ENCODE results near the gene TTC39B. TPM values are rescaled to one million over a fixed set of nuclear protein-coding genes. Genes with fewer than 3 reads are reported as not detected.

Gene TTC39B
- total and polyA plus RNA-seq, 2 of the 8 experiments (the other 6 are each of a cell fraction or from before 2014, with no cell fraction given), result 1.6 to 10.9 TPM

DNA sequence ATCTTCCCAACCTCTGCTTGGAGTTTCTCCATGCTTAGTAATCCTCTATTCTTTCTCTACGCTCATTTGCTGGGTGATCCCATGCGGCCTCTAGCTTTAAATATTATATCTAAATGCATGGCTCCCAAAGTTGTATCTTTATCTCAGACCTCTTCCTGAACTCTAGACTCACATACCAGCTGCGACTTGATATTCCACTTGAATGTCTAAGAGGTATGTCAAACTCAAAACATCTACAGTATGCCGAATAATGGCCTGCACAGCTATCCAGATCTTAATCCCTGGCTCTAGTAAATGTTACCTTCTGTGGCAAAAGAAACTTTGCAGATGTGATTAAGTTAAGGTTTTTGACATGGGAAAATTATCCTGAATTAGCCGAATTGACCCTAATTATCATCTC, 179.2 kb downstream of the TTC39B start:
- Histone ChIP-seq H2AK5ac (ENCODE audit: low read depth, low read length) (no peak overlapping the region), H3K36me3 (ENCODE audit: control insufficient read depth in 2 of 4, insufficient read depth in 4 of 4, low read length in 3 of 4) (no peaks in the 10 kb centered on the region), H3K9ac (replicated peaks in 1 of 4; ENCODE audit: extremely low read depth in 1 of 4, low read depth in 3 of 4, low read length in 3 of 4) (no peak overlapping the region), H3K56ac (replicated peaks; ENCODE audit: insufficient read length, low read depth, low read length) (no peak overlapping the region), H3K23ac (ENCODE audit: insufficient read length) (no peak overlapping the region), H2BK15ac (ENCODE audit: low read length) (no peak overlapping the region), H2BK12ac (ENCODE audit: low read depth, low read length) (no peak overlapping the region), H3K79me2 (ENCODE audit: control insufficient read depth in 1 of 2, insufficient read depth in 2 of 2, low read length in 2 of 2) (no peaks in the 10 kb centered on the region), H3K4ac (replicated peaks; ENCODE audit: insufficient read length, low read depth, low read length) (no peak overlapping the region), H3K18ac (ENCODE audit: extremely low read depth, low read length) (no peak overlapping the region), H4K20me1 (replicated peaks in 1 of 2; ENCODE audit: control insufficient read depth in 1 of 2, insufficient read depth in 2 of 2, low read length in 2 of 2) (no peaks in the 10 kb centered on the region), H3K4me1 (replicated peaks in 1 of 4; ENCODE audit: control insufficient read depth in 3 of 4, insufficient read depth in 4 of 4, low read length in 3 of 4) (no peaks in the 10 kb centered on the region), H3K9me3 (ENCODE audit: insufficient read depth in 2 of 2, low read depth in 1 of 2, low read length in 1 of 2) (no peaks in the 10 kb centered on the region), H2BK120ac (replicated peaks; ENCODE audit: low read depth, low read length) (no peak overlapping the region), H4K91ac (replicated peaks; ENCODE audit: insufficient read length, low read length) (no peak overlapping the region), H3K27me3 (replicated peaks in 1 of 4; ENCODE audit: control insufficient read depth in 3 of 4, extremely low read depth in 1 of 4, insufficient read depth in 3 of 4, low read length in 3 of 4) (no peaks in the 10 kb centered on the region), H3K4me3 (ENCODE audit: extremely low read depth in 1 of 4, insufficient read depth in 2 of 4, low read depth in 3 of 4, low read length in 4 of 4) (no peak overlapping the region), H3K23me2 (ENCODE audit: low read depth, low read length) (no peaks in the 10 kb centered on the region), H4K5ac (ENCODE audit: insufficient read length, low read depth, low read length) (no peak overlapping the region), H3K79me1 (ENCODE audit: low read depth, low read length) (no peaks in the 10 kb centered on the region), H2BK5ac (ENCODE audit: low read depth, low read length) (no peak overlapping the region), H2AFZ (ENCODE audit: low read length) (no peak overlapping the region), H3K14ac (ENCODE audit: insufficient read length) (no peak overlapping the region), H3K4me2 (ENCODE audit: insufficient read depth in 1 of 2, low read depth in 2 of 2, low read length in 2 of 2) (no peak overlapping the region), H2BK20ac (ENCODE audit: low read length) (no peak overlapping the region), H3K27ac (ENCODE audit: low read depth, low read length) (no peak overlapping the region), H4K8ac (ENCODE audit: extremely low read depth, insufficient read depth, low read length) (no peak overlapping the region)
- POLR2A ChIA-PET (ENCODE audit: partially characterized antibody), result no interaction called here
- CTCF ChIA-PET (ENCODE audit: partially characterized antibody), result interaction anchor here (1.2 to 1.3 kb wide), 2 partner anchors 8 to 24 kb away, joined by 3 to 4 read pairs; no protein-coding TSS in a partner anchor
- WGBS, 2 experiments (ENCODE audit: extremely low coverage in 1 of 2, insufficient coverage in 1 of 2, insufficient read length in 1 of 2, insufficient replicate concordance in 2 of 2, low coverage in 1 of 2, low lambda C conversion rate in 2 of 2, missing lambda C conversion rate in 1 of 2), result 89% methylated on average over 5 of the region's 5 CpGs; no CpG with 5 or more reads in 1 of the 2 experiments
- DNase-seq (ENCODE audit: low read depth in 1 of 2, low spot score in 2 of 2) (no peak), FAIRE-seq (no peak)
- TF ChIP-seq KDM5A (IDR thresholded peaks at IDR 0.05; ENCODE audit: low read length) (no peak), SIX5 (IDR thresholded peaks at IDR 0.05; ENCODE audit: low read depth, low read length) (no peak), NANOG (IDR thresholded peaks at IDR 0.05; ENCODE audit: insufficient read depth, low read depth, low read length, poor library complexity, severe bottlenecking) (no peak), SAP30 (IDR thresholded peaks at IDR 0.05; ENCODE audit: insufficient read depth, insufficient replicate concordance, low read length) (no peak), KDM1A (IDR thresholded peaks at IDR 0.05; ENCODE audit: borderline replicate concordance, low read length) (no peak), HDAC6 (IDR thresholded peaks at IDR 0.05; ENCODE audit: low read depth, low read length) (no peak), BCL11A (IDR thresholded peaks at IDR 0.05; ENCODE audit: low read depth in 2 of 2, low read length in 2 of 2) (no peak), BACH1 (IDR thresholded peaks at IDR 0.05; ENCODE audit: low read length) (no peak), RBBP5 (IDR thresholded peaks at IDR 0.05; ENCODE audit: borderline replicate concordance, low read depth, low read length) (no peak)

All from H1 (cell line).